CD4-positive, alpha-beta T cell treated with Interleukin-6 at 100 ng/mL for 8 hours (primary cell): ENCODE measurements around the gene RBM41.
"Not testable (repeated sequence)": the region's sequence is repeated elsewhere in the genome, so short reads cannot be mapped to it uniquely, and the experiment has no call there.

ENCODE experiments used
- DNase-seq: peaks from one replicate; pipeline ENCODE4 v3.0.0-alpha.2; 2020; ENCODE audit warnings: mixed read lengths, low spot score

RBM41 gene

GRCh38 chrX:107118322-107119147 lies at the start of gene RBM41:
TSS of gene RBM41 (minus strand) at chrX:107118822. CDS start at chrX:107118773, 49 bp downstream.
- DNase-seq = peak; percentile 71

- DNase-seq = no peak
These were observed 49.6 kb upstream of the RBM41 start for GRCh38 chrX:107168257-107168656.

- DNase-seq = no peak
These were observed 48.7 kb upstream of the RBM41 start for GRCh38 chrX:107167163-107167921.

- DNase-seq = not testable (repeated sequence)
These were observed 39.0 kb upstream of the RBM41 start for GRCh38 chrX:107157618-107158017.

GRCh38 chrX:107155621-107156430 lies 37.2 kb upstream of the RBM41 start:
- DNase-seq = not testable (repeated sequence)

- DNase-seq = peak; percentile 2
These were observed 36.4 kb upstream of the RBM41 start for GRCh38 chrX:107154787-107155620.

GRCh38 chrX:107153005-107153404 lies 34.4 kb upstream of the RBM41 start:
- DNase-seq = no peak

- DNase-seq = no peak
These were observed 28.0 kb upstream of the RBM41 start for GRCh38 chrX:107146670-107147069.

- DNase-seq = no peak
These were observed 17.3 kb upstream of the RBM41 start for GRCh38 chrX:107135965-107136307.

GRCh38 chrX:107135049-107135964 lies 16.7 kb upstream of the RBM41 start:
- no peak for DNase-seq

- DNase-seq = no peak
These were observed 5.1 kb upstream of the RBM41 start for GRCh38 chrX:107123750-107124149.

GRCh38 chrX:107119283-107119682 lies 661 bp upstream of the RBM41 start:
- no peak for DNase-seq

- no peak for DNase-seq
These were observed 665 bp downstream of the RBM41 start for GRCh38 chrX:107117993-107118321.

GRCh38 chrX:107107459-107107858 lies 11.2 kb downstream of the RBM41 start:
- no peak for DNase-seq

- DNase-seq = no peak
These were observed 15.6 kb downstream of the RBM41 start for GRCh38 chrX:107102980-107103379.

- no peak for DNase-seq
These were observed 42.5 kb downstream of the RBM41 start for GRCh38 chrX:107076158-107076557.

GRCh38 chrX:107057731-107058130 lies 60.9 kb downstream of the RBM41 start:
- DNase-seq = not testable (repeated sequence)

- no peak for DNase-seq
These were observed 63.6 kb downstream of the RBM41 start for GRCh38 chrX:107054978-107055377.

- no peak for DNase-seq
These were observed 68.4 kb downstream of the RBM41 start for GRCh38 chrX:107050195-107050709.

GRCh38 chrX:107047622-107048021 lies 71.0 kb downstream of the RBM41 start:
- no peak for DNase-seq
